ENCODE data around the gene BCAS3. TPM values are rescaled to one million over a fixed set of nuclear protein-coding genes. Genes with fewer than 3 reads are reported as not detected.

Gene BCAS3
- total RNA-seq, 6 experiments from 2014 or later, result 9.2 to 22.1 (median 14.2) TPM

DNA sequence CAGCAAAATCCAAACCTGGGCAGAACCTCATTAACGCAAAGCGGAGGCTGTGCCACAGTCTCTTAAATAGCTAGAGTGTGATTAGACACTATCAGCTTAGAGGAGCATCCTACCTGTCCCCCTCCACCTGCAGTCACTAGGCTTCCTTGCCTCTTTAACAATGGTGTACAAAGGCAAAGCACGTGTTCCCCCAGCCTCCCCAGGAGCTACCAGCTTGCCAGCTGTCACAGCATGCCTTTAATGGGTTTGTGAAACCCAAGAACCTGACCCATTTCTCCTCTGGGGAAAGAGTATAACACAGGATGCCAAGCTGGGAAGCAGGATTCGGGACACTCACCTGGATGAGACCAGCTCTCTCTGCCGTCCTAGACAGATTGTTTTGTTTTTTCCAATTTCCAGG lies 684.7 kb downstream of the BCAS3 start:
- WGBS (ENCODE audit: insufficient coverage, low coverage, low lambda C conversion rate, missing lambda C conversion rate), result 55% methylated on average over 2 of the region's 5 CpGs
- Histone ChIP-seq H3K9me3 (no peaks in the 10 kb centered on the region), H3K27ac (no peak overlapping the region), H3K4me1 (no peaks in the 10 kb centered on the region), H3K4me3 (no peak overlapping the region), H3K36me3 (no peaks in the 10 kb centered on the region), H3K27me3 (no peaks in the 10 kb centered on the region)
- intact Hi-C loops (cut with DNase I), result no loop called here
- no peak for TF ChIP-seq POLR2A (IDR thresholded peaks at IDR 0.05)
- TF ChIP-seq, protein P1, sequence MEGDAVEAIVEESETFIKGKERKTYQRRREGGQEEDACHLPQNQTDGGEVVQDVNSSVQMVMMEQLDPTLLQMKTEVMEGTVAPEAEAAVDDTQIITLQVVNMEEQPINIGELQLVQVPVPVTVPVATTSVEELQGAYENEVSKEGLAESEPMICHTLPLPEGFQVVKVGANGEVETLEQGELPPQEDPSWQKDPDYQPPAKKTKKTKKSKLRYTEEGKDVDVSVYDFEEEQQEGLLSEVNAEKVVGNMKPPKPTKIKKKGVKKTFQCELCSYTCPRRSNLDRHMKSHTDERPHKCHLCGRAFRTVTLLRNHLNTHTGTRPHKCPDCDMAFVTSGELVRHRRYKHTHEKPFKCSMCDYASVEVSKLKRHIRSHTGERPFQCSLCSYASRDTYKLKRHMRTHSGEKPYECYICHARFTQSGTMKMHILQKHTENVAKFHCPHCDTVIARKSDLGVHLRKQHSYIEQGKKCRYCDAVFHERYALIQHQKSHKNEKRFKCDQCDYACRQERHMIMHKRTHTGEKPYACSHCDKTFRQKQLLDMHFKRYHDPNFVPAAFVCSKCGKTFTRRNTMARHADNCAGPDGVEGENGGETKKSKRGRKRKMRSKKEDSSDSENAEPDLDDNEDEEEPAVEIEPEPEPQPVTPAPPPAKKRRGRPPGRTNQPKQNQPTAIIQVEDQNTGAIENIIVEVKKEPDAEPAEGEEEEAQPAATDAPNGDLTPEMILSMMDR (IDR thresholded peaks at IDR 0.05), result no peak
- DNase-seq (no peak), ATAC-seq (no peak)

DNA sequence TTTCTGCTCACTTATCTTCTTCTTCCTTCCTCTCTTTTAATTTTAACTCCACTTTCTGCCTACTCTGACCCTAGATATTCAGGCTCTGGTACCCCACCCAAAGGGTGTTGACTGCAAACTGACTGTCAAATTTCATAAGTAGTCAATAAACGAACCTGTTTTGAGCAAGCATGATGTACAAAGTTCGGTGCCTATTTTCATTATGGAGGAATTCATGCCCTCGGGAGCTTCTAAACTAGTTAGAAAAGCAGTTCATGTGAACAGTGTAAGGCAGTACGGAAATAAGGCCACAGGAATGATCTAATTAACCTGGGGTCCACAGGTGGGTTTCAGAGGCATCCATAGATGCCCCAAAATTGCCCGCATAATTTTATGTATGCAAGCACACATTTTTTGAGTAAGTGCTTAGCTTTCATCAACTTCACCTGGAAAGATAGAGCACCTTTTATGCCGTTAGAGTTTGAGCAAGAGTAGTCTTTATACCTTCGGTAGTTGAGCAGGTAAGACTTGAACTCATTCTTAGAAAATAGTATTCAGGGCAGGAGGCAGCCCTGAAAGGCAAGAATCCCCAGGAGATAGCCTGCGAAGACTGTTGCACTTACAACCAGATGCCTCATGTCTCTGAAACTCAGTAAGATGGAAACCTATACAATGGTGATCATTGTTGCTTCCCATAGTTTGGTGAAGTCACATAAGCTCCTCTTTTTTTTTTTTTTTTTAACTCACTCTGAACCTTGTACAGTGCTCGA lies 685.4 kb downstream of the BCAS3 start:
- no peak overlapping the region for H3K4me3 ChIP-seq
- WGBS (ENCODE audit: insufficient coverage, low coverage, low lambda C conversion rate, missing lambda C conversion rate), result 74% methylated on average over 9 of the region's 9 CpGs

DNA sequence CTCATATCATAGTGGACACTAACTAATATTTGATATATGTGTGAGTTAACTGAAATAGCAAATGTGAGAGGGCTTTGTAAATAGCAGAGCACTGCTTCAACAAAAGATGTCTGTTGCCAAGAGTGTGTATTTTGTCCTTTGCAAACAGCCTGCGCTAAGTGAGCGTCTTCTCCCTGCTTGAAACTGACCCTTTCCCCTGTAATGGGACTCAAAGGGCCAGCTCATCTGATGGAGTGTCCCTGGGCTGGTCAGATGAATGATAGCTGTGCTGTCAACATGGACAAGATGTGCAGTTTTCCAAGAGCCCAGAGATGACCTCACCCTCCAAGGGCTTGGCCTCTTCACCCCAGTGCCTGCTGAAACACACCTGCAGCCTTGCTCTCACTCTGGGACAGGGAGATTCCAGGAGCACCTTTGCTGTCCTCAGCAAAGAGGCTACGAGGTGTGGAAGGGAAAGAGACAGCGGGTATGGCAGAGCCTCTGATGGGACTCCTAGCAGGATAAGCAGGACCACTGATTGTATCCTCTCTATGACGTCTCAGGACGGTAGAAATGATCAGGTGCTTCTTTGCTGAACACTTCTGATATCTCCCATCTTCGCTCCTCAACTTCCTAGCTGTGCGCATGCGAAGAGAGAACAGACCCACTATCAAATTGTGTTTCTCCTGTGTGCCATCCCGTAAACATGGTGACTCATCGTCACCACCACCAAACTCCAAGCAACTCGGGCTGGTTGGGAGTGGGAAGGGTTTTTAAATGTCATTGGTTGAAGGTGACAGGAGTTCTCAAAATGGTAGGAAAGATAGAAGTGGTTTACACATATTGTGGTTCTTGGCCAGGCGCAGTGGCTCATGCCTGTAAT lies 686.2 kb downstream of the BCAS3 start:
- no peak overlapping the region for H3K4me3 ChIP-seq
- ATAC-seq (no peak), DNase-seq (no peak)
- no peaks in the 10 kb centered on the region for H3K27me3 ChIP-seq
- intact Hi-C loops (cut with DNase I), result no loop called here
- 84% methylated on average over 8 of the region's 13 CpGs for WGBS (ENCODE audit: insufficient coverage, low coverage, low lambda C conversion rate, missing lambda C conversion rate)
- H3K36me3 ChIP-seq, result no peaks in the 10 kb centered on the region
- no peaks in the 10 kb centered on the region for H3K9me3 ChIP-seq
- TF ChIP-seq POLR2A (IDR thresholded peaks at IDR 0.05), result no peak
- H3K4me1 ChIP-seq, result no peaks in the 10 kb centered on the region
- H3K27ac ChIP-seq, result no peak overlapping the region

More for the DNA sequence above, 685.4 kb downstream of the BCAS3 start:
- Histone ChIP-seq H3K9me3 (no peaks in the 10 kb centered on the region), H3K27ac (no peak overlapping the region), H3K4me1 (no peaks in the 10 kb centered on the region), H3K27me3 (no peaks in the 10 kb centered on the region), H3K36me3 (no peaks in the 10 kb centered on the region)
- TF ChIP-seq, protein P1 (IDR thresholded peaks at IDR 0.05), result no peak
- no peak for TF ChIP-seq POLR2A (IDR thresholded peaks at IDR 0.05)
- no peak for DNase-seq
- intact Hi-C loops (cut with DNase I), result no loop called here
- ATAC-seq, result no peak

DNA sequence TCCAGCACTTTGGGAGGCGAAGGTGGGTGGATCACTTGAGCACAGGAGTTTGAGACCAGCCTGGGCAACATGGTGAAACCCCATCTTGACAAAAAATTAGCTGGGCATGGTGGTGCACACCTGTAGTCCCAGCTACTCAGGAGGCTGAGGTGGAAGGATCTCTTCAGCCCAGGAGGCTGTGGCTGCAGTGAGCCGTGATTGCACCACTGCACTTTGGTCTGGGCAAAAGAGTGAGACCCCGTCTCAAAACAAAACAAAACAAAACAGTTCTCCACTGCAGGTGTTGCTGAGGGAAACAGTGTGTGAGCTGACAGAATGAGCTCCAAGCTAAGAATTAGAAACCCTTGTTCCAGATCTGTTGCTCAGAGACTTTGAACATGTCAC lies 686.8 kb downstream of the BCAS3 start:
- 100% methylated on average over 2 of the region's 3 CpGs for WGBS (ENCODE audit: insufficient coverage, low coverage, low lambda C conversion rate, missing lambda C conversion rate)
- Histone ChIP-seq H3K4me3 (no peak overlapping the region), H3K9me3 (no peaks in the 10 kb centered on the region), H3K27ac (no peak overlapping the region), H3K36me3 (no peaks in the 10 kb centered on the region), H3K4me1 (no peaks in the 10 kb centered on the region), H3K27me3 (no peaks in the 10 kb centered on the region)
- ATAC-seq (no peak), DNase-seq (no peak)
- TF ChIP-seq POLR2A (IDR thresholded peaks at IDR 0.05), result no peak
- TF ChIP-seq, protein P1 (IDR thresholded peaks at IDR 0.05), result no peak
- intact Hi-C loops (cut with DNase I), result no loop called here
